Glutamatergic neuron (in vitro differentiated cells): ENCODE results near the gene ATP5F1D. TPM values are rescaled to one million over a fixed set of nuclear protein-coding genes. Genes with fewer than 3 reads are reported as not detected.
A peak's percentile ranks its signal among the peaks of the same experiment; 100 is the strongest.

ENCODE experiments used
- DNase-seq: peaks from one replicate; pipeline ENCODE4 v3.0.0; 2022
- H3K27ac Mint-ChIP-seq: one replicate; pipeline ENCODE4 v1.8.0; 2020; ENCODE audit warnings: mild to moderate bottlenecking, mixed read lengths, inconsistent platforms; ENCODE audit not compliant: unreplicated experiment
- H3K27me3 Mint-ChIP-seq: one replicate; pipeline ENCODE4 v1.8.0; 2020; ENCODE audit warnings: mild to moderate bottlenecking, moderate library complexity, mixed read lengths, inconsistent platforms; ENCODE audit not compliant: unreplicated experiment
- H3K36me3 Mint-ChIP-seq: one replicate; pipeline ENCODE4 v1.8.0; 2020; ENCODE audit warnings: mild to moderate bottlenecking, mixed read lengths, inconsistent platforms; ENCODE audit not compliant: unreplicated experiment
- H3K4me1 Mint-ChIP-seq: one replicate; pipeline ENCODE4 v1.8.0; 2020; ENCODE audit warnings: mild to moderate bottlenecking, low read depth, mixed read lengths, inconsistent platforms; ENCODE audit not compliant: unreplicated experiment
- H3K4me3 Mint-ChIP-seq: one replicate; pipeline ENCODE4 v1.8.0; 2020; ENCODE audit warnings: mild to moderate bottlenecking, mixed read lengths, inconsistent platforms; ENCODE audit not compliant: unreplicated experiment
- H3K9me3 Mint-ChIP-seq: one replicate; pipeline ENCODE4 v1.8.0; 2020; ENCODE audit warnings: mild to moderate bottlenecking, moderate library complexity, mixed read lengths, inconsistent platforms; ENCODE audit not compliant: unreplicated experiment
- CTCF ChIP-seq: fragments of 200-600 bp; sonication (generic); IDR thresholded peaks from one replicate; pipeline ENCODE4 v1.5.0; 2021; ENCODE audit not compliant: partially characterized antibody, unreplicated experiment
- total RNA-seq: library from RNA; stranded (reverse); fragmentation: NEBNext Ultra II Directional; extraction: Animal tissue kit (Norgen Biotek cat#: 25700); gene quantifications from one replicate; pipeline ENCODE4 v1.2.1, GENCODE V29; 2021; ENCODE audit not compliant: unreplicated experiment

ATP5F1D gene
- total RNA-seq, 1 donor from 2014 or later, result 129 TPM

- H3K36me3 Mint-ChIP-seq, result no peaks in the 10 kb centered on the region
- peaks cover 22% of the 10 kb centered on the region for H3K4me1 Mint-ChIP-seq
- no peak overlapping the region for H3K27ac Mint-ChIP-seq
- DNase-seq, result peak; percentile 15
- H3K27me3 Mint-ChIP-seq, result peaks cover 12% of the 10 kb centered on the region
- TF ChIP-seq CTCF, result no peak
- H3K4me3 Mint-ChIP-seq, result no peak overlapping the region
- H3K9me3 Mint-ChIP-seq, result peaks cover 9% of the 10 kb centered on the region
These were observed 22.6 kb upstream of the ATP5F1D start for GRCh38 chr19:1218751-1219567.

GRCh38 chr19:1219786-1220476 is 21.6 kb upstream of the ATP5F1D start:
- TF ChIP-seq CTCF, result no peak
- no peak for DNase-seq
- H3K4me1 Mint-ChIP-seq, result peaks cover 16% of the 10 kb centered on the region
- H3K9me3 Mint-ChIP-seq, result peaks cover 9% of the 10 kb centered on the region
- no peak overlapping the region for H3K27ac Mint-ChIP-seq
- no peak overlapping the region for H3K4me3 Mint-ChIP-seq
- peaks cover 12% of the 10 kb centered on the region for H3K27me3 Mint-ChIP-seq
- H3K36me3 Mint-ChIP-seq, result no peaks in the 10 kb centered on the region

GRCh38 chr19:1220477-1220930 is 21.0 kb upstream of the ATP5F1D start:
- Mint-ChIP-seq H3K27me3 (peaks cover 12% of the 10 kb centered on the region), H3K4me1 (peaks cover 16% of the 10 kb centered on the region), H3K27ac (no peak overlapping the region), H3K9me3 (peaks cover 11% of the 10 kb centered on the region), H3K4me3 (no peak overlapping the region), H3K36me3 (no peaks in the 10 kb centered on the region)
- no peak for TF ChIP-seq CTCF
- DNase-seq, result peak; percentile 51

GRCh38 chr19:1220976-1221903 is 20.3 kb upstream of the ATP5F1D start:
- Mint-ChIP-seq H3K27me3 (peaks cover 7% of the 10 kb centered on the region), H3K36me3 (no peaks in the 10 kb centered on the region), H3K27ac (peak overlapping the region; percentile 48), H3K4me3 (no peak overlapping the region), H3K4me1 (peaks cover 14% of the 10 kb centered on the region), H3K9me3 (peaks cover 8% of the 10 kb centered on the region)
- peak; percentile 84 for DNase-seq
- TF ChIP-seq CTCF, result peak; percentile 69
